Measurements from ENCODE around the gene HSPB1. TPM values are rescaled to one million over a fixed set of nuclear protein-coding genes. Genes with fewer than 3 reads are reported as not detected.

HSPB1 gene
- total RNA-seq, 6 experiments from 2014 or later: 64.4 to 275 (median 234) TPM

DNA sequence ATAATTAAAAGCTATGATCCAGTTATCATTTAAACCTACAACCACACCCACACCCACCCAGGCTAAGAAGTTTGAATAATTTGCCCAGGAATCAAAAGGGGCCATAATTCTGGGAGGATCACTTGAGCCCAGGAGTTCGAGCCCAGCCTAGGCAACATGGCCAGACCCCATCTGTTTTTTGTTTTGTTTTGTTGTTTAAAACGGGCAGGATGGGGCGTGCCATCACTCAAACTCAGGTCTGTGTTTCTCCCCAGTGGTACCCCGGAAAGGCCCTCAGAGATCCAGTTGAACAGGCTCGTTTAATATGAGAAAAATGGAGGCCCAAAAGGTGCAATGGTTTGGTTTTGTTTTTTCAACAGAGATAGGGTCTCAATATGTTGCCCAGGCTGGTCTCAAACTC is 23.3 kb downstream of the HSPB1 start:
- WGBS (ENCODE audit: insufficient coverage, low coverage, low lambda C conversion rate, missing lambda C conversion rate): 85% methylated on average over 5 of the region's 5 CpGs
- Histone ChIP-seq H3K27ac (no peak overlapping the region), H3K36me3 (peaks cover 0 to 31% (median 10%) of the 10 kb centered on the region in 4 donors), H3K4me1 (peaks cover 0 to 13% (median 3%) of the 10 kb centered on the region in 4 donors), H3K9me3 (no peaks in the 10 kb centered on the region), H3K4me3 (no peak overlapping the region), H3K27me3 (no peaks in the 10 kb centered on the region)
- intact Hi-C loops (cut with DNase I): no loop called here
- no peak for TF ChIP-seq POLR2A (IDR thresholded peaks at IDR 0.05)
- TF ChIP-seq, protein P1, sequence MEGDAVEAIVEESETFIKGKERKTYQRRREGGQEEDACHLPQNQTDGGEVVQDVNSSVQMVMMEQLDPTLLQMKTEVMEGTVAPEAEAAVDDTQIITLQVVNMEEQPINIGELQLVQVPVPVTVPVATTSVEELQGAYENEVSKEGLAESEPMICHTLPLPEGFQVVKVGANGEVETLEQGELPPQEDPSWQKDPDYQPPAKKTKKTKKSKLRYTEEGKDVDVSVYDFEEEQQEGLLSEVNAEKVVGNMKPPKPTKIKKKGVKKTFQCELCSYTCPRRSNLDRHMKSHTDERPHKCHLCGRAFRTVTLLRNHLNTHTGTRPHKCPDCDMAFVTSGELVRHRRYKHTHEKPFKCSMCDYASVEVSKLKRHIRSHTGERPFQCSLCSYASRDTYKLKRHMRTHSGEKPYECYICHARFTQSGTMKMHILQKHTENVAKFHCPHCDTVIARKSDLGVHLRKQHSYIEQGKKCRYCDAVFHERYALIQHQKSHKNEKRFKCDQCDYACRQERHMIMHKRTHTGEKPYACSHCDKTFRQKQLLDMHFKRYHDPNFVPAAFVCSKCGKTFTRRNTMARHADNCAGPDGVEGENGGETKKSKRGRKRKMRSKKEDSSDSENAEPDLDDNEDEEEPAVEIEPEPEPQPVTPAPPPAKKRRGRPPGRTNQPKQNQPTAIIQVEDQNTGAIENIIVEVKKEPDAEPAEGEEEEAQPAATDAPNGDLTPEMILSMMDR (IDR thresholded peaks at IDR 0.05): no peak
- no peak for ATAC-seq
- no peak for DNase-seq

DNA sequence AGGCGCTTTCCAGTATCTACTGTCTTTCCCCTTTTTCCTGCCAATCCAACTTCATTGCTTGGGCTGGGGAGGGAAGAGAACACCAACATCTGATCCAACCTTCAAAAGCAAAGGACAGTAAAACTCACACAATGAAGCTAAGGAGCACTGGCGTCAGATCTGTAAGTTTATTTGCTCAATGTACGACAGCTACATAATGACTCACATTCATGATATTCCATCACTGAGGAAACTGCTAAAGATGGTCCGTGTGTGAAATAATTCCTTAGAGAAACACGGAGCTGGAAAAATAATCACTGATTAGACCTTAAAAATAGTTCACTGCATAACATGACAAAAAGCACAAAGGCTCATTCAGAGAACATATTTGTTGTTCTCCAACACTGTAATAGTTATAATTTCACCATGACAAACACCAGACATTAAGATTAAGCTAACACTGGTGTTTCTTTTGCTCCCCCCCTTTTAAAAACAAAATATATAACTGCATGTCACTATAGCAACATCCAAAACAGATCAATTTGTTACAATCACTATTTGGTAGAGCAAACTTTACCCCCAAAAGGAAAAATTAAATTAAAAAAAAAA is 24.3 kb downstream of the HSPB1 start:
- H3K27me3 ChIP-seq: no peaks in the 10 kb centered on the region
- WGBS (ENCODE audit: insufficient coverage, low coverage, low lambda C conversion rate, missing lambda C conversion rate): 68% methylated on average over 5 of the region's 5 CpGs
- no peak overlapping the region for H3K4me3 ChIP-seq
- intact Hi-C loops (cut with DNase I): no loop called here
- H3K36me3 ChIP-seq: peaks cover 0 to 31% (median 10%) of the 10 kb centered on the region in 4 donors
- no peak overlapping the region for H3K27ac ChIP-seq
- DNase-seq: no peak
- ATAC-seq: no peak
- H3K9me3 ChIP-seq: no peaks in the 10 kb centered on the region
- H3K4me1 ChIP-seq: peaks cover 0 to 19% (median 5%) of the 10 kb centered on the region in 4 donors
- TF ChIP-seq, protein P1 (IDR thresholded peaks at IDR 0.05): no peak
- no peak for TF ChIP-seq POLR2A (IDR thresholded peaks at IDR 0.05)

DNA sequence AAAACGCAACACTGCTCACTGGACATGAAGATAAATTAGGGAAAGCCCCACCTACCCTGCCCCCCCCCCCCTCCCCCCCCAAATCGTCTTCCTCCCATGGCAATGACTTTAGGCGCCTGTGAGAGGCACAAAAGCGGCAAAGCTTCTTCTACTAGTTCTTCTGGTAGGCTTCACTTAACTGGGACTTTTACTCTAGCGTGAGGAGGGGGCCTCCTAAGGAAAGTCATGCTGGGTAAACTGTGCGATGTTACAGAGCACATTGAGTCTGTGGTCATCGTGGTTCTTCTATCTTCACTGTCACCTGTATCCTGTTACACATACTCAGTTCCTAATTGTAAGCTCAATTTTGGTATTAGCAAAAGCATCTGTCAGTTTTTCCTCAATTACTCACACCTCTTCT is 25.1 kb downstream of the HSPB1 start:
- Histone ChIP-seq H3K27me3 (no peaks in the 10 kb centered on the region), H3K4me3 (no peak overlapping the region), H3K36me3 (peaks cover 0 to 31% (median 9%) of the 10 kb centered on the region in 4 donors), H3K4me1 (peaks cover 0 to 25% (median 5%) of the 10 kb centered on the region in 4 donors), H3K9me3 (no peaks in the 10 kb centered on the region), H3K27ac (no peak overlapping the region)
- intact Hi-C loops (cut with DNase I): no loop called here
- no peak for DNase-seq
- ATAC-seq: no peak
- 29% methylated on average over 5 of the region's 7 CpGs for WGBS (ENCODE audit: insufficient coverage, low coverage, low lambda C conversion rate, missing lambda C conversion rate)
- TF ChIP-seq POLR2A (IDR thresholded peaks at IDR 0.05): no peak
- TF ChIP-seq, protein P1 (IDR thresholded peaks at IDR 0.05): no peak

DNA sequence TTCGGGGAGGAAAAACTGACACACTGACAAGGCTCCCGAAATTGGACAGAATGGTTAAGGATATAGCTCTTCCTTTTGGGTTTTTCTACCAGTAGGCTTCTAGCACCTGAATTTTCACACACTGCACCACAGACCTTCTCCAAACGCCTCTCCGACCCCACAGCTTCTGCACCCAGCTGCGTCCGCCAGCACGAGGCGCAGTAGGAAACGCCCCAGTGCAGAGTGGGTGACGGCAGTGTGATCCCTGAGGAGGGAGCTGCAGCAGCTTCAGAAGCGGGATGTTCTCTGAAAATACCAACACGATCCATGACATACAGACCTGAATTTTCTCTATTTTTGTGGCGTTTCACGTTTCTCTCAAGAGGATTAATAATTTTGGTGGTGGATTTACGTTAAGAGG is 25.9 kb downstream of the HSPB1 start:
- peaks cover 0 to 31% (median 9%) of the 10 kb centered on the region in 4 donors for H3K36me3 ChIP-seq

More for the DNA sequence above, 25.9 kb downstream of the HSPB1 start:
- H3K4me1 ChIP-seq: peaks cover 0 to 30% (median 8%) of the 10 kb centered on the region in 4 donors
- WGBS (ENCODE audit: insufficient coverage, low coverage, low lambda C conversion rate, missing lambda C conversion rate): 82% methylated on average over 14 of the region's 15 CpGs
- no peaks in the 10 kb centered on the region for H3K9me3 ChIP-seq
- no peak for ATAC-seq
- no peak for TF ChIP-seq POLR2A (IDR thresholded peaks at IDR 0.05)
- TF ChIP-seq, protein P1 (IDR thresholded peaks at IDR 0.05): no peak
- H3K4me3 ChIP-seq: no peak overlapping the region
- no peak overlapping the region for H3K27ac ChIP-seq
- intact Hi-C loops (cut with DNase I): no loop called here
- no peaks in the 10 kb centered on the region for H3K27me3 ChIP-seq
- no peak for DNase-seq
